ENCODE measurements around the gene COQ2.
"Not testable (repeated sequence)": the region's sequence is repeated elsewhere in the genome, so short reads cannot be mapped to it uniquely, and the experiment has no call there.

COQ2 gene

GRCh38 chr4:83248486-83248885 lies 36.1 kb downstream of the COQ2 start:
- DNase-seq (ENCODE audit: low read depth in 2 of 2) = no peak

GRCh38 chr4:83247415-83248357 lies 36.9 kb downstream of the COQ2 start:
- DNase-seq (ENCODE audit: low read depth in 2 of 2) = no peak

- DNase-seq (ENCODE audit: low read depth in 2 of 2) = no peak
Observed at GRCh38 chr4:83241132-83241531, 43.5 kb downstream of the COQ2 start.

GRCh38 chr4:83240379-83240875 lies 44.2 kb downstream of the COQ2 start:
- DNase-seq (ENCODE audit: low read depth in 2 of 2) = no peak

GRCh38 chr4:83238393-83239248 lies 46.0 kb downstream of the COQ2 start:
- no peak for DNase-seq (ENCODE audit: low read depth in 2 of 2)

GRCh38 chr4:83237591-83237990 lies 47.0 kb downstream of the COQ2 start:
- DNase-seq (ENCODE audit: low read depth in 2 of 2) = no peak

GRCh38 chr4:83235645-83236133 lies 48.9 kb downstream of the COQ2 start:
- not testable (repeated sequence) for DNase-seq (ENCODE audit: low read depth in 2 of 2)

GRCh38 chr4:83234902-83235644 lies 49.5 kb downstream of the COQ2 start:
- no peak for DNase-seq (ENCODE audit: low read depth in 2 of 2)

GRCh38 chr4:83234387-83234786 lies 50.2 kb downstream of the COQ2 start:
- not testable (repeated sequence) for DNase-seq (ENCODE audit: low read depth in 2 of 2)

GRCh38 chr4:83232082-83232481 lies 52.5 kb downstream of the COQ2 start:
- no peak for DNase-seq (ENCODE audit: low read depth in 2 of 2)

GRCh38 chr4:83231620-83232076 lies 53.0 kb downstream of the COQ2 start:
- no peak for DNase-seq (ENCODE audit: low read depth in 2 of 2)

GRCh38 chr4:83230928-83231327 lies 53.7 kb downstream of the COQ2 start:
- no peak for DNase-seq (ENCODE audit: low read depth in 2 of 2)

- DNase-seq (ENCODE audit: low read depth in 2 of 2) = no peak
Observed at GRCh38 chr4:83229791-83230190, 54.8 kb downstream of the COQ2 start.

- no peak for DNase-seq (ENCODE audit: low read depth in 2 of 2)
Observed at GRCh38 chr4:83228231-83228630, 56.4 kb downstream of the COQ2 start.

- no peak for DNase-seq (ENCODE audit: low read depth in 2 of 2)
Observed at GRCh38 chr4:83224502-83225197, 59.9 kb downstream of the COQ2 start.

- no peak for DNase-seq (ENCODE audit: low read depth in 2 of 2)
Observed at GRCh38 chr4:83223781-83224180, 60.8 kb downstream of the COQ2 start.

- no peak for DNase-seq (ENCODE audit: low read depth in 2 of 2)
Observed at GRCh38 chr4:83221897-83222441, 62.6 kb downstream of the COQ2 start.

GRCh38 chr4:83219344-83220331 lies 65.0 kb downstream of the COQ2 start:
- DNase-seq (ENCODE audit: low read depth in 2 of 2) = peak in 1 of 2 donors; percentile 35
